Stromal cell of bone marrow (primary cell): Measurements from ENCODE around the gene SENP7.
"Not testable (repeated sequence)": the region's sequence is repeated elsewhere in the genome, so short reads cannot be mapped to it uniquely, and the experiment has no call there.

Source experiments
- DNase-seq: peaks from one replicate; pipeline ENCODE4 v3.0.0-alpha.2; 2012; ENCODE audit warnings: low read depth

SENP7 gene

DNA sequence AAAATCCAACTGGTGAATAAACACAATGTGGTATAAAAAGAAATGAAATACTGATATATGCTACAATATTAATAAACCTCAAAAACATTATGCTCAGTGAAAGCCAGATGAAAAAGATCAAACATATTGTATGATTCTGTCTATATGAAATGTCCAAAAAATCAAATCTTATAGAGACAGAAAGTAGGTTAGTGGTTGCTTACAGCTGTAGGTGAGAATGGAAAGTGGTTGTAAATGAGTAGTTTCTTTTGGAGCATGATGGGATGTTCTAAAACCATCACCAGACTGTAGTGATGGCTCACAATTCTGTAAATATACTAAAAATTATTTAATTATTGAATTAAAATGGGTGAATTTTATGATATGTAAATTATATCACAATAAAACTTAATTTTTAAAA is 58.4 kb downstream of the SENP7 start:
- DNase-seq = no peak

DNA sequence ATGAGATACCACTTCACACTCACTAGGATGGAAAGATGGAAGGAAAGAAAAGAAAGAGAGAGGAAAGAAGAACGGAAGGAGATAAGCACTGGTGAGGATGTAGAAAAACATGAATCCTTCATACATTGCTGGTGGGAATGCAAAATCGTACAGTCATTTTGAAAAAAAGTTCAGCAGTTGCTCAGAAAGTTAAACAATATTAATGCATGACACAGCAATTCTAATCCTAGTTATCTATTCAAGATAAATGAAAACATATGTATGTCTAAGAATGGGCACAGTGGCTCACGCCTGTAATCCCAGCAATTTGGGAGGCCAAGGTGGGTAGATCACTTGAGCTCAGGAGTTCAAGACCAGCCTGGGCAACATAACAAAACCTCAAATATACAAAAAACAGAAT is 59.1 kb downstream of the SENP7 start:
- DNase-seq = no peak

DNA sequence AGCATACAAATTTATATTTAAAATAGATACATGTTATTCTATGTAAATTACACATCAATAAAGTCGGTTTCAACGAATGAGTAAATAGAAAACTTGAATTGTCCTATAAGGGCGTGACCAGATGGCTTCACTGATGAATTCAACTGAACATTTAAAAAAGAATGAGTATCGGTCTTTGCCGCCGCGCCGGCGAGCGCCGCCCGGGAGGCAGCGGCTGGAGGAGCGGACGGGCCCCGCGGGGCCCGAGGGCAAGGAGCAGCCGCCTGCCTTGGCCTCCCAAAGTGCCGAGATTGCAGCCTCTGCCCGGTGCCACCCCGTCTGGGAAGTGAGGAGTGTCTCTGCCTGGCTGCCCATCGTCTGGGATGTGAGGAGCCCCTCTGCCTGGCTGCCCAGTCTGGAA is 74.4 kb downstream of the SENP7 start:
- not testable (repeated sequence) for DNase-seq

DNA sequence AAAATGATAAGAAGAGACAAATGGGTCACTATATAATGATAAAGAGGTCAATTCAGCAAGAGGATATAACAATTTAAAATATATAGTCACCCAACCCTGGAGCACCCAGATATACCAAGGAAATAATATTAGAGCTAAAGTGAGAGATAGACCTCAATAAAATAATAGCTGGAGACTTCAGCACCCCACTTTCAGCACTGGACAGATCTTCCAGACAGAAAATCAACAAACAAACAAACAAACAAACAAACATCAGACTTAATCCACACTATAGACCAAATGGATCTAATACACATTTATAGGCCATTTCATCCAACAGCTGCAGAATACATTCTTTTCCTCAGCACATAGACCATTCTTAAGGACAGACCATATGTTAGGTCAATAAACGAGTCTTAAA is 79.4 kb downstream of the SENP7 start:
- no peak for DNase-seq

DNA sequence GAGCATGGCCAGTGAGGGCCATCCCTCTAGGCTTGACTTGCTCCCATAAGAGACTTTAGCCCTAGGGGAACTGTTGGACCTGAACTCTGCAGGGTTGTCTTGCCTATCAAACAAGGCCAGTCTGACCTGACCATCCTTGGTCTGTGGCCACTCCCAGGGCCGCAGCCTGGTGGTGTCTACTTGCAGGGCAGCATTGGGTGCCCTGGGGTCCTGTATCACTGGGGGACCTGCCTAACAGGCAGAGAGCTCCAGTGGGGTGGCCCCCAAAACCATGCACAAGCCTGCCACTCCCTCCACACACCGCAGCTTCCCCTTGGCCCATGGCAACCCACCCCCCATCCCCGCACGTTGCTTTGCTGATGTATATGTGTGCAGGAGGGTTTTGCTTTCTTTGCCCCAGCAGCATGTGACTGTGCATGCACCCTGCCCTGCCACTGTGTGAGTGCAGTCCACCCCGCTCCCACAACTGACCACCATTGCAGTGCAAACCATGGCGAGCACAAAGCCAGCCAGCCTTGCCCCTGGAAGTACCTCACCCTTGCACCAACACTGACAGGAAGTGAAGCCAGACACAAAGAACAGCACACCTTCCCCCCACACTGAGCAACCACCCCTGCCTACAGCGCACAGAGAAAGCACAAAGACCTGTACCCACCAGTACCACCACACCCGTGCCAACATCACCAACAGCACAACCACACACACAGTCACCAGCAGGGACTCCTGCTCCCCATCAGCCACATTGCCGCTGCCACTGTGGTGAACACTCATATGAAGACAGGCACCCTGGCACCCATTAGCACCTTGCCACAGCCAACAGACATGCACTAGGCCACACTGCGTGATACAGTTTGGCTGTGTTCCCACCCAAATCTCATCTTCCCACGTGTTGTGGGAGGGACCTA is 88.8 kb downstream of the SENP7 start:
- no peak for DNase-seq

DNA sequence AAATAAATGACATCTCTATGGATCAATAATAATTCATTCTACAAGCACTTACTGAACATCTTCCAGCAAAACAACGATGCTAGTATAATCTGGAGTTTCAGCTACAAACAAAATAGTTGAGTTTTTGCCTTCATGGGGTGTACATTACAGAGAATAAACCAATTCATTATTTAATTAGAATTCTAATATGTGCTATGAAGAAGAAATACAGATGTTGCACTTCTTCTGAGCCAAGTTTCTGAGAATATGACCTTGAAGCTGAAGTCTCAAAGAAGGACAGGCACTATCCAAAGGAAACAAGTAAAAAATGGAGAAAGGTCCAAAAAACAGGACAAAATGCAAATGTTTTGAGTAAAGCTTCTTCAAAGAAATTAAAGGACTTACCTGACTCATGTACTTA is 94.2 kb downstream of the SENP7 start:
- no peak for DNase-seq

DNA sequence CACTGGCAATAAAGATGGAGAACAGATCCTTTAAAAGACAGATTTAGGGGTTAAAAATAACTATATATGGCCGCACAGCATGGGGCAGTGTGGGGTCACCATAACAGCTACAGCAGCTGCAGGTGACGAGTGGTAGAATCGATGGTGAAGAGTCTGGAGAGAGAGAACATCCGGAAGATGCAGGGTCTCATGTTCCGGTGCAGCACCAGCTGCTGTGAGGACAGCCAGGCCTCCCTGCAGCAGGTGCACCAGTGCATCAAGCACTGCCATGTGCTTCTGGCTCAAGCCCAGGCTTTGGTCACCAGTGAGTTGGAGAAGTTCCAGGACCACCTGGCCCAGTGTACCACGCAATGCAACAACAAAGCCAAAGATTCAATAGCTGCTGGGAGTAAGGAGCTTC is 98.9 kb downstream of the SENP7 start:
- no peak for DNase-seq

DNA sequence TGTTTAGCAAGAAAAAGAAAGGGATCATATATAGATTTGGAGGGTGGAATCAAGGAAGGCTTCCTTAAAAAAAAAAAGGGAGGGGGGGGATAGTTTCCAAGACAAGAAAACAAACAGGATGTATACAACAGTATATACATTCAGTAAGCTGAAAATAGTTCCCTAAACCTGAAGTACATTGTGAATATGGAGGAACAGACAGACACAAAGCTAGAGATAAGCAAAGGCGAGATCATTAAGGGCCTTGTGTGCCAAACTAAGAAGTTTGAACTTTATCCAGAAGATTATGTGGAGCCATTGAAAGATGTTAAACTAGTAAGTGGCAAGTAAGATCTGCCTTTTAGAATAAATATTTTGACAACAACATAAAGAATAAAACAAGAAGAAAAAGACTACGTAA is 99.4 kb downstream of the SENP7 start:
- no peak for DNase-seq

DNA sequence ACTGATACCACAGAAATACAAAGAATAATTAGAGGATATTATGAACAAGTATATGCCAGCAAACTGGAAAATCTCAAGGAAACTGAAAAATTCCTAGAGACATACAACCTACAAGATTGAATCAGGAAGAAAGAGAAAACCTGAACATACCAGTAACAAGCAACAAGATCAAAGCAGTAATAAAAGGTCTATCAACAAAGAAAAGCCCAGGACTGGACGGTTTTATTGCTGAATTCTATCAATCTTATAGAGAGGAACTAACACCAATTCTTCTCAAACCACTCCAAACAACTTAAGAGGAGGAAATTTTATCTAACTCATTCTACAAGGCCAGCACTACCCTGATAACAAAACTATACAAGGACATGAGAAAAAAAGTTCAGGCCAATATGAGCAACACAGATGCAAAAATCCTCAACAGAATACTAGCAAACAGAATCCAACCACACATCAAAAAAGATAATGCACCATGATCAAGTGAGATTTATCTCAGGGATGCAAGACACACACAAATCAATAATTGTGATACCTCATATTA is 121.5 kb downstream of the SENP7 start:
- DNase-seq = no peak

DNA sequence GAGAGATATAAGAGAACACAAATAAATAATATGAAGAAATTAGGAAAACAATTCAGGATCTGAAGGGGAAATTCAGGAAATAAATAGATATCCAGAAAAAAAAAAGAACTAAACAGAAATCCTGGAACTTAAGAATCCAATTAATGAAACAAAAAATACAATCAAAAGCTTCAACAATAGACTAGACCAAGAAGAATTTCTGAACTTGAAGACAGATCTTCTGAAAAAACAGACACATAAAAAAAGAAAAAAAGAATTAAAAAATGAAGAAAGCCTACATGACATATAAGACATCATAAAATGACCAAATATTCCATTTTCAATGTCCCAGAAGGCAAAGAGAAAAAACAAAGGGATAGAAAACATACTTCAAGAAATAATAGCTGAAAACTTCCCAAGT is 124.3 kb downstream of the SENP7 start:
- DNase-seq = no peak

DNA sequence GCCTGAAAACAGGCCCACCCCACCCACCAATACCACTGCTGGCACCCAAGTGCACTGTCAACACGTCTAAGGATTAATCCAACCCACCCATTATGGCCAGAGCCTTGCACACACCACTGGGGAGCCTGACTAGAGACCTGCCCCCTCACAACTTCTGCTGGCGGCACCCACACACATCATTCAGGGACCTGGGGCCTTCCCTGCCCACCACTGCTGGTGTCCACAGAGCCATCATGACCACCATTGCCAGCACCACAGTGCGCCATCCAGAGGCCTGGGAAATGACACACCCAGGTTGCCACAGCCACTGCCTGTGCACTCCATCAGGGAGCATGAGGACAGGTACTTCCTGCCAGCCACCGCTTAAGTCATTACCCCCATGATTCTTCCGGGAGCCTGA is 125.7 kb downstream of the SENP7 start:
- no peak for DNase-seq

DNA sequence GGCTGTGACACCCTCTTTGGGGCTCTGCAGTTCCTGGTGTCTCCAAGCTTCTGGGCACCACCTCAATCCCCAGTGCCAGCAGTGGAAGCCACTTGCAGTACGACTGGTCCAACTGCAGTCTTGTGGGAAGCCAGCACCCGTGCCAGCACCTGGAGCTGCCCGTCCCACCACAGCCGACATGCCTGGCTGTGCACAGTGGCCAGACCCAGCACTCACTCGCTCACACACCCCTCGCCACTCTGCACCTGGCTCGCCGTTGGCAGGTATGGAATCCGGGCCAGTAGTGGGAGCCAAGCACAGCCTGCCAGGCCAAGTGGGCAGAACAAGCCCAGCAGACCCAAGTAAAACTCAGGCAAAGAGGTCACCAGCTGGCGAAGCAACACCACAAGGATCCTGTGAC is 128.6 kb downstream of the SENP7 start:
- DNase-seq = no peak

DNA sequence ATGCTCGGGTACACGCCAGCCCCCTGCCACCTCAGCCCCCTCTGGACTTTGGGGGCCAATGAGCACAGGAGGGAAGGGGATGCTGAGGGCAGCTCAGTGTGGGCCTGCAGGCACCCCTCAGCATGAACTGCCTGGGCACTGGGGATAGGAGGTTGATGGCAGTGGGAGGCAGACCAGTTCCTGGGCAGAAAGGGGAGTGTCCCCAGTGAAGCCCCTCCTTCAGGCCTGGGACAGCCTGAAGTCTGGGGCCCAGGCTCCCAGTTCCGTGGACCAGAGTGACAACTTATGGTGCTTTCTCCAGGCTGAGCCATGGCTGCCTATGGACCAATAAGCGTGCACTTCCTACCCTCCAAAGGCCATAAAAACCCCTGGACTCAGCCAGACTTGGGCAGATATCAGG is 129.4 kb downstream of the SENP7 start:
- DNase-seq = no peak

DNA sequence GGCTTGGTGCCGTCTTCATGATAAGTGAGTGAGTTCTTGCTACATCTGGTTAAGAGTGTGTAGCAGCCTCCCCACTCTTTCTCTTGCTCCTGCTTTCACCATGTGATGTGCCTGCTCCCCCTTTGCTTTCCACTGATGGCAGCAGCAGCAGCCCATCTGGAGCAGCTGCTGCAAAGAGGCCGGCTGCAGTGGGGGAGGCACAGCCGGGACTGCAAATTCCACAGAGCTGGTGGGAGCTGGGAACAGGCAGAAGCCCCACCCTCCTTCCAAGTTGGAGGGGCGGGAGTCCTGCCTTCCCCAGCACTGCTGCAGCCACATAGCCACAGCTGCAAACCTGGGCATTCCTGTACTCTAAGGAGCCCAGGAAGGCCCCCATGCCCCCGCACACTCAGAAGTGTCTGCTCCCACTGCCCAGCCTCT is 129.8 kb downstream of the SENP7 start:
- no peak for DNase-seq

DNA sequence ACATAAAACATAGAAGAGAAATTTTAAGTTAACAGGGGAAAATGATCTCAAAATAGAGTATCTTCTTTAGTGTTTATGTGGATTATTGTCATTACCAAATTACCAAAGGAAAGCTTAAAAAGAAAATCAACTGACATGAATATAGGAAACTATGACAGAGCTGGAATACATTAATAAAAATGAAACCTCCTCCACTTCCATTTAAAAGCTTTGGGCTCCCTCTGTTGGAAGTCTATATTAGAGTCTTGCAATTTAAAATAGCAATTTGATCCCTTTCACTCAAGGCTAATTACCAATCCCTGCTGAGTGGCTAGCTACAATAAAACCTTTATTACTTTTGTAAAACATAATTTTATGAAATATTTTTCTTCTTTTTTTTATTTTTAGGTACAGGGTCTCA is 131.2 kb downstream of the SENP7 start:
- DNase-seq = peak; percentile 40

DNA sequence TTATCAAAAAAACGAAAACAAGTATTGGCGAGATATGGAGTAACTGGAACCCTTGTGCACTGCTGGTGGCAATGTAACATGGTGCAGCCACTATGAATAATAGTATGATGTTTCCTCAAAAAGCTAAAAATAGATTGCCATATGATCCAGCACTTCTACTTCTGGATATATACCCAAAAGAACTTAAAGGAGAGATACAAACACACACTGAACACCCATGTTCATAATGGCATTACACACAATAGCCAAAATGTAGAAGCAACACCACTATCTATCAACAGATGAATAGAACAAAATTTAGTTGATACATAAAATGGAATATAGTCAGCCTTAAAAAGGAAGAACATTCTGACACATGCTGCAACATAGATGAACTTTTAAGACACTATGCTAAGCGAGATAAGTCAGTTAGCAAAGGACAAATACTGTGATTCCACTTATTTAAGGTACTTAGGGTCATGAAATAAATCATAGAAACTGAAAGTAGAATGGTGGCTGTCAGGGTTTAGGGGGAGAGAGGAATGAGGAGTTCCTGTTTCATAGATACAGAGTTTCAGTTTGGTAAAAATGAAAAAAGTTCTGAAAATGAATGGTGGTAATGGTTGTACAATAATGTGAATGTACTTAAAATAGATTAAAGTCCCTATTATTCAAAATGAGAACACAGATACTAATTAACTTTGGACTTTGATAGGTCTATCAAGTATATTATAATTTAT is 133.2 kb downstream of the SENP7 start:
- DNase-seq = no peak

DNA sequence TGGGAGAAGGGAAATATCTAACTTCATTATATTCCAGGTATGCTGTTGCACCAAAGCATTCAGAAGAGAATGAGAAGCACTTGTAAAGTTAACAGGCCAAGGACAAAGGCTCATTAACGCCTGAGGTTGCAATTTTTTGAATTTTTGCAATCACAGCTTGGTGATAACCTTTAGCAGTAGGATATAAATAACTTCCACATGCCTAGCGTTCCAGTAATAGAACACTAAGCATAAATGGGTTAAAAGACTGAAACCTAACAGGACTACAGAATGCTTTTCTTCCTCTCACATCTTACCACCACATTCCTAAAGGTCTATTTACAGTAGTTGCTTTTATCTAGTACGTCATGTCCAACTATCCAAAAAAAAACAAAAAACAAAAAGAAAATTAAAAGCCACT is 135.2 kb downstream of the SENP7 start:
- DNase-seq = no peak

DNA sequence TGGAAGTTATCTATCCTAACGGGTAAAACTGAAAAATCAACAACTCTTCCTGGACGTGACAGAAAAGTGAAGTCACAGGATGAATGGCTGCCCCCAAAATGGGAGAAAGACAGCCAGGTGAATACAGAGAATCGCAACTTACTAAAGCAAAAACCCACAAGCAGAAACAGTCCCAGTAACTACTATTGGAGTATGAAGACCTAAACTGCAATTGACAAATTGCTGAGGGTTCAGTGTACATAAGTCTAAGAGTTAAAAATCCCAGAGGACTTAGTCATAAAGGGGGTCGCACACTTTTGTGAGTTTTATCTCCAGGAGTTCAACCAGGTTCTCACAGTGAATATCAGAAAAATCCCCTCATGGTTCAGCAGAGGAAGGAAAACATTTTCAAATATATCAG is 135.8 kb downstream of the SENP7 start:
- no peak for DNase-seq

DNA sequence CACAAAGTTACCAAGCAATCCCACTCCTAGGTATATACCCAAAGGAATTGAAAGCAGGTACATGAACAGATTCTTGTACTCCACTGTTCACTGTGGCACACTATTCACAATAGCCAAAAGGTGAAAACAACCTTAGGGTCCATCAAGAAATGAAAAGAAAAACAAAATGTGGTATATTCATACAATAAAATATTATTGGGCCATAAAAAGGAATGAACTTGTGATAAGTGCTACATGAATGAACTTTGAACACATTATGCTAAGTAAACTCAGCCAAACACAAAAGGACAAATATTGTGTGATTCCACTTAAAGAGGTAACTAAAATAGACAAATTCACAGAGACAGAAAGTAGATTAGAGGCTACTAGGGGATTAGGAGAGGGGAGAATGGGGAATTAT is 137.4 kb downstream of the SENP7 start:
- DNase-seq = no peak

DNA sequence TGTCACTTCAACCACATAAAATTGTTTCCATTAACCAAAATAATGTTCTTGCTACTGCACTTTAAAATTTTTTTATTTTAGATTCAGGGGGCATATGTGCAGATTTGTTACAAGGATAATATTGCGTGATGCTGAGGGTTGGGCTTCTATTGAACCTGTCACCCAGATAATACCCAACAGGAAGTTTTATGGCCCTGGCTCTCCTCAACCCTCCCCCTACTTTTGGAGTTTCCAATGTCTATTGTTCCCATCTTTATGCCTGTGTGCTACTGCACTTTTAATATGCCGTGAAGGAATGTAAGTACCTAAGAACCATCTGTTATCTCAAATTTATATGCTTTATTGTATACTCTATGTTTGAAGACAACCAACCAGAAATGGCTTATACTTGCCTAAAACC is 150.6 kb downstream of the SENP7 start:
- DNase-seq = no peak

DNA sequence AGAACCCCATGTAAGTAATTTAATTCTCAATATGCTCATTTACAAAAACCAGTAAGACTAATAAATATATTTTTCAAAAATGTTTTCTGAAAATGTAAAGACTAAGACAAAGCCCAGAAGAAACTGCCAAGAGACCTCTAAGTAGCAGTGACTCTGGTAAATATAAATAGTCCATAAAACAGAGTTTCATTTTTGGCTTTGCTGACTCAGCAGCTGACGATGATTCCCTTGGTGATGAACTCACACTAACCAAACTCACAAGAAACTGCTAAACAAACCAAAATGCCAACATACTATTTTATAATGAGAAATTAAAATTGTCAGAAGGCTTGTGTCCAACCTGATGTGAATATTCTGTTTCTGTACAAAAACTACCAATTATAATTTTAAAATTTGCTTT is 161.2 kb downstream of the SENP7 start:
- DNase-seq = peak; percentile 24

DNA sequence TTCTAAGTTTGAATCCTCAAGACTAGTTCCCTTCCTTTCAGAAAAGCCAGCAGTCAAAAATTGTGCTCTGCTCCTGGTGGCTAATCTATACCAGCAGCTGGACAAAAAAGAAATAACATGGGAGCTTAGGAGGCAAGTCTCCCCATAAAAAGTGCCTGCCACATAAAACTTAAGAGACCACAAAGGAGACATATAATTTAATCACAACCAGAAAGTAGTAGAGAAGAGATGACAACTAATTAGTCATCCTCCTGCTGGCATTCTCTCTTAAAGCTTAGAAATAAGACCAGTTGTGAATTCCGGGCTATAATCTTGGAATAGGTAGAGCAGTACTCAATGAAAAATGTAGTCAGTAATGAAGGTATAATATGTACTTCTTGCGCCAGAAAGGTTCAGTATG is 172.4 kb downstream of the SENP7 start:
- DNase-seq = no peak

DNA sequence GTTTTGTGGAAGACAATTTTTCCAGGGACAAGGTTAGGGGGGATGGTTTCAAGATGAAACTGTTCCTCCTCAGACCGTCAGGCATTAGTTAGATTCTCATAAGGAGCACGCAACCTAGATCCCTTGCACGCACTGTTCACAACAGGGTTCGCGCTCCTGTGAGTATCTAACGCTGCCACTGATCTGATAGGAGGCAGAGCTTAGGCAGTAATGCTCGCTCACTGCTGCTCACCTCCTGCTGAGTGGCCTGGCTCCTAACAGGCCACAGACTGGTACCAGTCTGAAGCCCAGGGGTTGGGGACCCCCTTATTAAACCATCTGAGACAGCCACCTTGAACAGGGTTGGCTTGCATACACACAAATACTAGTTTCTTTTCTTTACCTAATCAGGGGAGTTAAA is 179.1 kb downstream of the SENP7 start:
- no peak for DNase-seq
